Right ventricle myocardium inferior (tissue), 1 donor: ENCODE measurements around the gene FANCI. TPM values are rescaled to one million over a fixed set of nuclear protein-coding genes. Genes with fewer than 3 reads are reported as not detected.

ENCODE experiments used
- ATAC-seq: fragments of 200-7000 bp; cut with Tn5 transposase; one replicate; pipeline ENCODE4 v1.9.1; 2020; ENCODE audit warnings: mild to moderate bottlenecking, moderate library complexity
- DNase-seq: peaks from one replicate; pipeline ENCODE4 v3.0.0; 2021; ENCODE audit errors: missing footprints
- intact Hi-C: fragments of 100-400 bp; cut with DNase I; formaldehyde crosslinking; loops from one replicate; pipeline ENCODE4 v1.11.0; 2022
- total RNA-seq: library from RNA; stranded (reverse); fragmentation: NEBNext Ultra II Directional; extraction: Animal tissue kit (Norgen Biotek cat#: 25700); gene quantifications from one replicate; pipeline ENCODE4 v1.2.1, GENCODE V29; 2021
- donor health status: DM: no; HTN: yes; CAD: no; lungs with severe emphysema.

The FANCI gene
- total RNA-seq, 1 donor from 2014 or later = 3.2 TPM

- no peak for DNase-seq
- intact Hi-C loops = no loop called here
- ATAC-seq = no peak
Measured at GRCh38 chr15:89346516-89347231, 102.9 kb downstream of the FANCI start.

DNA sequence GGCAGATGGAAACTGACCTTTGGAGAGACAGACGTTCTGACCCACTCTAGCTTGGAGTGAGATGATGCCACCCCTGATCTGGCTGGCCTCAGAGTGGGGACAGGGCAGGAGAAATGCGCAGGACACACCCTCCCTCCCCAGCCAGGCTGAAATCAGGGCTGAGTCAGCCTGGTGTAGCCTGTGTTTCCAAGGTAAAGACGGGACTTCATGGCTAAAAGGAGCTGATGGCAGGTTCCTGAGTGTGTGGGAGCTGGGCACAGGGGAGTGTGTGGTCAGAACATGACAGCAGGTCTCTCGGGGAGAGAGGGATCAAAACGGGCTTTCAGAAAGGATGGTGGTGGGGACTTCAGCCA, 105.4 kb downstream of the FANCI start:
- intact Hi-C loops = no loop called here
- ATAC-seq (no peak), DNase-seq (no peak)

DNA sequence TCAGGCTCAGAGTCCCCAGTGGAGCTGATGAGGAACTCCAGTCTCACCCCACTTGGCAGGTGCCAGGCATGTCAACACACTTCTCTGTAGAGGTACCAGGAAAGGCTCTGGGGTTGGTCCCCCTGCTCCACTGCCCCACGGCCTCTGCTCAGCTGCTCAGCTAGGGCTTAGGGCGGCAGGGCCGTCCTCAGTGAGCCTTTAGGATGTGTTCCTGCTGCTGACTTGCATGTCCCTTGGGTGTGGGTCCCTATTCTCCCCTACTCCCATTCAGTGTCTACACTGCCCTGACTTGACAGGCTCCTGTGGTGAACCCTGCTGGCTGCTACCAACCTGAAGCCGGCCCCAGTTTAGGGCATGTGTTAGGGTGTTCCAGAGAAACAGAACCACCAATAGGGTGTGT, 108.7 kb downstream of the FANCI start:
- ATAC-seq = no peak
- intact Hi-C loops = no loop called here
- no peak for DNase-seq

GRCh38 chr15:89353991-89354390, 110.2 kb downstream of the FANCI start:
- ATAC-seq (no peak), DNase-seq (no peak)
- intact Hi-C loops = no loop called here

GRCh38 chr15:89356634-89357298, 113.0 kb downstream of the FANCI start:
- no peak for ATAC-seq
- DNase-seq = no peak
- intact Hi-C loops = loop anchor here (5.0 kb wide), 2 partner anchors 116 to 196 kb away; no protein-coding TSS in a partner anchor

GRCh38 chr15:89358435-89358754, 114.6 kb downstream of the FANCI start:
- no peak for ATAC-seq
- intact Hi-C loops = loop anchor here (1.0 to 5.0 kb wide), 3 partner anchors 72 to 194 kb away; no protein-coding TSS in a partner anchor

GRCh38 chr15:89358755-89359439, 115.1 kb downstream of the FANCI start:
- DNase-seq (peak; percentile 90), ATAC-seq (peak; percentile 90)
- intact Hi-C loops = loop anchor here (1.0 to 5.0 kb wide), 3 partner anchors 71 to 193 kb away; no protein-coding TSS in a partner anchor

More at GRCh38 chr15:89358435-89358754, 114.6 kb downstream of the FANCI start:
- DNase-seq = no peak

GRCh38 chr15:89359471-89360293, 115.9 kb downstream of the FANCI start:
- intact Hi-C loops = loop anchor here (5.0 kb wide), 2 partner anchors 113 to 193 kb away; no protein-coding TSS in a partner anchor
- ATAC-seq = no peak
- no peak for DNase-seq

DNA sequence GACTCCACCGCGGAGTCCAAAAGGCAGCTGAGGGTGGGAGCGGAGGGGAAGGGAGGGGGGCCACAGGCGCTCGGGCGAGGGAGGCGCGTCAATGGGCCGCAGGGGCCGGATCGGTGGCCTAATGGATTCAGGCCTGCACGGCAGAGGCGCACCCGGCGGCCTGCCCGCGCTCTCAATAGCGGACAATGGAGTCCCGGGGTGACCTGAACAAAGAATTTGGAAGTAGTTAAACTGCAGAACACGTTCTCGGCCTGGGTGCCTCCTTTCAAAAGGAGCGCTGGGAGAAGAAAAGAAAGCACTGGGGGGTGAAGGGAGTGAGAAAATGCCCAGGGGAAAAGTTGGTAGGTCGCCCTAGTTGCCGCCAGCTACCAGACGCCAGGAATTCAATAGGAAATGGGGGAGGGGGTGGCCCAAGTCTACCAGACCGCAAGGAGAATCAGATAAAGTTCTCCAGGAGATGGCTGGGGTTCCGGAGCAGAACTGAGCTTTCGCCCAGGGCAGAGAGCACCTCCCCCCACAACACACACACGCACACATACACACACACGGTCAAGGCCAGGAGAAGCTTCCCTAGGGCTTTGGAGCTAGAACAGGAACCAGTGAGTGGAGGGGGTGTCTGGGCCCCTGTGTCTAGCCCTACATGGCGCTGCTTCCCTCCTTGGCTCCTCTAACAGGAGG, 116.7 kb downstream of the FANCI start:
- DNase-seq (no peak), ATAC-seq (no peak)
- intact Hi-C loops = no loop called here

GRCh38 chr15:89361451-89362202, 117.8 kb downstream of the FANCI start:
- DNase-seq = no peak
- intact Hi-C loops = no loop called here
- ATAC-seq = no peak

DNA sequence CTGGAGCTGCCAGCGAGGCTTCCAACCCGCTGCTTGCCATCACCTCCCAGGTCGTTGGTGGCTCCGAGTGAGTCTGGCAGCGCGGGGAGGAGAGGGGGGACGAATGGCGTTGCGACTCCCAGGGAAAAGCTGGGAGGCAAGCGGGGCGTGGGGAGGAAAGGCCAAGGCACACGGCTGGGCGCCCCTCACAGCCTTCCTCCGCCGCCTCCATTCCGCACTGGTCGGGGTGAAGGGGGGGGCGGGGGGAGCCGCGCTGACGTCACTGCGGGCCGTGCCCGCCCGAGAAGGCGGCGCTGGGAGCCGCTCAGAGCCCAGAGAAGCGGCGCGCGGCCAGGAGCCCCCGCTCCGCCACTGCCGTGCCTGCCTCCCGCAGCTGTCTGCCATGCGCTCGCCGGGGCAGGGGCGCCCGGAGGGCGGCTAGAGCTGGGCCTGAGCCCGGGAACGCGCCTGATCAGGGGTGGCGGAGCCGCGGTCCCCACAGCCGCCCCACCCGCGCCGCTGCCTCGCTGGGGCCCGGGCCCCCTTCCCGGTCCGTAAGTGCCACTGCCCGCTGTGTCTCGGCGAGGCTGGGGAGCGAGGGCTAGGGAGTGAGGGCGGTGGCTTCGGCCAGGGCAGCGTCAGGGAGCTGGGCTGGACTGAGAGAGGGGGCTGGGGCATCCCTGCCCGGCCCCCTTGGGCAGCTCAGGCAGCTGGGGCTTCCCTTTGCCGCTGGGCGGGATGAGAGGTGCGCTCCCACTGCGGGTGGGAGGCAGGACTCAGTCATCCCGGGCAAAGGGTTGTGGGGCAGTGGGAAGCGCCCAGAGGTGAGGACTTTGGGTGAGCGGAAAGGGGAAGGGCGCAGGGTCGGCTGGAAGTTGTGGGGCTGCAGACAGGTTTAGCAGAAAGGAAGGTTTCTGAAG, 118.7 kb downstream of the FANCI start:
- ATAC-seq (no peak), DNase-seq (no peak)
- intact Hi-C loops = no loop called here

- ATAC-seq (no peak), DNase-seq (no peak)
- intact Hi-C loops = no loop called here
Measured at GRCh38 chr15:89363133-89363532, 119.4 kb downstream of the FANCI start.

GRCh38 chr15:89363770-89364169, 120.0 kb downstream of the FANCI start:
- intact Hi-C loops = no loop called here
- no peak for ATAC-seq
- no peak for DNase-seq

- intact Hi-C loops = no loop called here
- ATAC-seq (no peak), DNase-seq (no peak)
Measured at GRCh38 chr15:89364341-89364740, 120.6 kb downstream of the FANCI start.

- no peak for DNase-seq
- intact Hi-C loops = no loop called here
- no peak for ATAC-seq
Measured at GRCh38 chr15:89364741-89365450, 121.1 kb downstream of the FANCI start.

- intact Hi-C loops = no loop called here
Measured at GRCh38 chr15:89365462-89366065, 121.8 kb downstream of the FANCI start.

More at GRCh38 chr15:89365462-89366065, 121.8 kb downstream of the FANCI start:
- DNase-seq = no peak
- no peak for ATAC-seq
